ENCODE data around the gene TRAPPC10.
A peak's percentile ranks its signal among the peaks of the same experiment; 100 is the strongest.

The TRAPPC10 gene

DNA sequence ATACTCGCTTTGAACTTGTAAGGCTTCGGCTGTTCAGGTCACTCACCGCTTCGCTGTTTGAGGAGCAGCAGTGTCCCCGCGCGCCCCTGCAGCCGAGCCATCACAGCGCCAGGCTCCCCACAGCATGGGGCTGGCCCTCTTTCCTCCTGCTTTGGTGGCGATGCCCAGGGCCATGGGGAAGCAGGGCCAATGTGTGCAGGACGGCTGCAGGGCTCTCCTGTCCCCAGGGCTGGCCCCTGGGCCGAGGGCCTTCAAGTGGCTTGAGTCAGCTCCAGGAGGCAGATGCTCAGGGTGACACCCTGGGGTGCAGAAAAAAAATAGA lies 38.5 kb upstream of the TRAPPC10 start:
- in situ Hi-C loops (cut with MboI; ENCODE audit: low sequenced_read_pairs, unreplicated experiment) = no loop called here
- no peak for TF ChIP-seq CTCF (IDR thresholded peaks at IDR 0.05; ENCODE audit: borderline replicate concordance, control extremely low read depth, extremely low read depth, insufficient read depth, missing control alignments)
- no peak for DNase-seq (ENCODE audit: low spot score)

GRCh38 chr21:43974791-43975468 lies 37.2 kb upstream of the TRAPPC10 start:
- no peak for TF ChIP-seq CTCF (IDR thresholded peaks at IDR 0.05; ENCODE audit: borderline replicate concordance, control extremely low read depth, extremely low read depth, insufficient read depth, missing control alignments)
- in situ Hi-C loops (cut with MboI; ENCODE audit: low sequenced_read_pairs, unreplicated experiment) = no loop called here
- DNase-seq (ENCODE audit: low spot score) = no peak

DNA sequence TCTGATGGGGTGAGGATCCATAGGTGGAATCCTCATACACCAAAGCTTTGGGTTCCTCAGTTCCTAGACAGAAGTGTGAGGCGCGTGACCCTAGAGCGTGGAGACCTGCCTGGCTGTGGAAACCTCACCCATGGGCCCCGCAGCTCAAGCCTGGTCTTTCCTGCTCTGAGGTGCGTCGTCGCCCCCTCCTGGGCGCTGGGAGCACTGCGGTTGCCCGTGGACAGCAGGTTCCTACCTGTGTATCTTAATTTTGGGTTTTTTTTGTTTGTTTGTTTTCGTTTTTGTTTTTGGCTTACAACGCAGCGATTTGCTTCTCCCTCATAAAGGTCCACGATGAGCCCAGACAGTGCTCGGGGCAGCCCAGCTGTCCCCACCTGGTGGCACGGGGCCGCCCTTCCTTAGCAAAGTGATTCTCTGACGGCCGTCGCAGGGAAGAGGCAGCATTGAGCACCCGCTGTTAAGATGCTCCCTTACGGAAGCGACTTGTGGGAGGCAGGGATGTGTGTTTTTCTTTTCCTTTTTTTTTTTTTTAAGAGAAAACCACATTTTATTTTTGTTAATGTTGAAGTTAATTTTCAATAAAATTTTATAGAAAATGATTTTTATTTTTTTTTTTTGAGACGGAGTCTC lies 36.5 kb upstream of the TRAPPC10 start:
- TF ChIP-seq CTCF (IDR thresholded peaks at IDR 0.05; ENCODE audit: borderline replicate concordance, control extremely low read depth, extremely low read depth, insufficient read depth, missing control alignments) = peak; percentile 82
- peak; percentile 90 for DNase-seq (ENCODE audit: low spot score)
- in situ Hi-C loops (cut with MboI; ENCODE audit: low sequenced_read_pairs, unreplicated experiment) = no loop called here

- in situ Hi-C loops (cut with MboI; ENCODE audit: low sequenced_read_pairs, unreplicated experiment) = no loop called here
- TF ChIP-seq CTCF (IDR thresholded peaks at IDR 0.05; ENCODE audit: borderline replicate concordance, control extremely low read depth, extremely low read depth, insufficient read depth, missing control alignments) = no peak
- no peak for DNase-seq (ENCODE audit: low spot score)
Observed at GRCh38 chr21:43976661-43977060, 35.4 kb upstream of the TRAPPC10 start.

- no peak for TF ChIP-seq CTCF (IDR thresholded peaks at IDR 0.05; ENCODE audit: borderline replicate concordance, control extremely low read depth, extremely low read depth, insufficient read depth, missing control alignments)
- in situ Hi-C loops (cut with MboI; ENCODE audit: low sequenced_read_pairs, unreplicated experiment) = no loop called here
- DNase-seq (ENCODE audit: low spot score) = no peak
Observed at GRCh38 chr21:43978060-43978459, 34.0 kb upstream of the TRAPPC10 start.

DNA sequence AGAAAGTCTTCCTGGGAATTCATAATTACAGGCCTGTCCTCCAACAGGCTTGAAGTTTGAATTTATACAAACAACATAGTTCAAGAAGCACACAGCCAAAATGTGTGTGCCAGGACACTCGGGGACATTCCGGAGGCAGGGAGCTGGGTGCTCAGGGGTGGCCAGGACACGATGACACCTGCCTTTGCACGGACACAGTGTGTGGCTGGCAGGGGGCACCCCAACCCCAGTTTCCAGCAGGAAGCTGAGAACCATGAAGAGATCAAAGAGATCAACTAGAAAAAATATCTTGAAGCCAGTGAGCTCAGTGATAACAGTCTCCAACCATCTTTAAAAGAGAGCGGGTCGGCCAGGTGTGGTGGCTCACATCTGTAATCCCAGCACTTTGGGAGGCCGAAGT lies 32.5 kb upstream of the TRAPPC10 start:
- TF ChIP-seq CTCF (IDR thresholded peaks at IDR 0.05; ENCODE audit: borderline replicate concordance, control extremely low read depth, extremely low read depth, insufficient read depth, missing control alignments) = no peak
- in situ Hi-C loops (cut with MboI; ENCODE audit: low sequenced_read_pairs, unreplicated experiment) = loop anchor here (10.0 kb wide), 1 partner anchor 165 kb away; no protein-coding TSS in a partner anchor
- no peak for DNase-seq (ENCODE audit: low spot score)
